K562 (cell line): ENCODE measurements around the gene PHC3. TPM values are rescaled to one million over a fixed set of nuclear protein-coding genes. Genes with fewer than 3 reads are reported as not detected.

Experiments used
- BDP1 ChIP-seq: IDR thresholded peaks from 3 replicates; pipeline ENCODE4 v1.6.1; 2011; ENCODE audit not compliant: insufficient read length, insufficient read depth
- ETV5 ChIP-seq: sonication (generic); formaldehyde crosslinking; IDR thresholded peaks from 2 replicates; pipeline ENCODE4 v1.4.0; 2020; ENCODE audit warnings: low read depth, mild to moderate bottlenecking, missing genetic modification reagents
- GMEB1 ChIP-seq: fragments of 250-450 bp; sonication (Bioruptor Pico); IDR thresholded peaks from 2 replicates; pipeline ENCODE4 v1.4.0; 2020; ENCODE audit warnings: mild to moderate bottlenecking
- GTF2F1 ChIP-seq: IDR thresholded peaks from 2 replicates; pipeline ENCODE4 v1.6.1; 2011; ENCODE audit warnings: low read depth, low read length, improper control_type of control experiment
- HBP1 ChIP-seq: fragments of 450-650 bp; formaldehyde crosslinking; IDR thresholded peaks from 2 replicates; pipeline ENCODE4 v1.4.0; 2022; ENCODE audit warnings: missing genetic modification characterization
- HMGN3 ChIP-seq: IDR thresholded peaks from 2 replicates; pipeline ENCODE4 v1.6.1; 2011; ENCODE audit warnings: borderline replicate concordance, low read depth, mild to moderate bottlenecking, mixed read lengths, low read length; ENCODE audit not compliant: insufficient read length; ENCODE audit errors: extremely low read depth
- HNRNPUL1 ChIP-seq: fragments of 200-400 bp; formaldehyde crosslinking; IDR thresholded peaks from 2 replicates; pipeline ENCODE4 v1.6.1; 2017; ENCODE audit warnings: low read length
- KAT7 ChIP-seq: sonication (generic); formaldehyde crosslinking; IDR thresholded peaks from 2 replicates; pipeline ENCODE4 v1.8.0; 2022; ENCODE audit warnings: missing genetic modification reagents, mild to moderate bottlenecking, borderline replicate concordance
- LEF1 ChIP-seq: fragments of 450-650 bp; IDR thresholded peaks from 2 replicates; pipeline ENCODE4 v1.6.1; 2016; ENCODE audit warnings: mild to moderate bottlenecking
- MBD2 ChIP-seq: sonication (generic); IDR thresholded peaks from 2 replicates; pipeline ENCODE4 v1.6.1; 2016; ENCODE audit warnings: low read depth, borderline replicate concordance
- MTA1 ChIP-seq: fragments of 450-650 bp; IDR thresholded peaks from 2 replicates; pipeline ENCODE4 v1.6.1; 2017; ENCODE audit warnings: borderline replicate concordance
- NEUROD1 ChIP-seq: fragments of 150-350 bp; IDR thresholded peaks from 2 replicates; pipeline ENCODE4 v1.6.1; 2014; ENCODE audit warnings: borderline replicate concordance, low read length, low read depth; ENCODE audit not compliant: partially characterized antibody
- SOX6 ChIP-seq: fragments of 450-650 bp; IDR thresholded peaks from 2 replicates; pipeline ENCODE4 v1.6.1; 2014; ENCODE audit warnings: mild to moderate bottlenecking
- SUPT5H ChIP-seq: fragments of 450-650 bp; IDR thresholded peaks from 2 replicates; pipeline ENCODE4 v1.6.1; 2016
- ZNF766 ChIP-seq: fragments of 200-800 bp; sonication (Bioruptor generic); conservative IDR thresholded peaks from 2 replicates; pipeline ENCODE4 v1.6.1; 2016; ENCODE audit warnings: missing genetic modification characterization, missing compliant biosample characterization
- ZZZ3 ChIP-seq: fragments of 450-650 bp; IDR thresholded peaks from 2 replicates; pipeline ENCODE4 v1.6.1; 2016; ENCODE audit warnings: antibody characterized with exemption, mild to moderate bottlenecking, moderate library complexity
- polyA plus RNA-seq, 8 experiments: library from polyadenylated mRNA; depleted of rRNA in 4 of 8; stranded (reverse) in 5 of 8; unstranded in 3 of 8; fragments of >200 nt; fragmentation: Nextera tagmentation in 2 of 8; fragmentation: Illumina TruSeq in 1 of 8; extraction: Ambion mirVana in 2 of 8; extraction: Trizol in 1 of 8; gene quantifications; 2 replicates each; pipeline versions ENCODE4 v1.2.1 to v1.2.3, GENCODE V29; 2011 to 2014; ENCODE audit warnings: inconsistent platforms in 1 of 8, missing spikeins in 1 of 8
- total RNA-seq, 7 experiments: library from RNA; depleted of rRNA in 6 of 7; stranded (reverse); fragments of >200 nt in 6 of 7; fragmentation: Illumina TruSeq in 2 of 7; extraction: Trizol in 2 of 7; gene quantifications; 2 replicates each; pipeline versions ENCODE4 v1.2.1 to v1.2.3, GENCODE V29; 2011 to 2021; ENCODE audit warnings: low replicate concordance in 1 of 7
- TF ChIP-seq, protein P1 (sequence below): fragments of 250-450 bp; sonication (Bioruptor Pico); IDR thresholded peaks from 2 replicates; pipeline ENCODE4 v1.8.0; 2022; ENCODE audit warnings: moderate library complexity, mild to moderate bottlenecking, inconsistent platforms
- TF ChIP-seq, protein P2 (sequence below): fragments of 450-650 bp; IDR thresholded peaks from 2 replicates; pipeline ENCODE4 v1.6.1; 2014; ENCODE audit warnings: low read depth, mild to moderate bottlenecking, moderate library complexity, borderline replicate concordance
- TF ChIP-seq, protein P3 (sequence below): fragments of 450-650 bp; IDR thresholded peaks from 2 replicates; pipeline ENCODE4 v1.6.1; 2016; ENCODE audit warnings: borderline replicate concordance

Gene PHC3
- total and polyA plus RNA-seq, 9 of the 15 experiments (the other 6 are each of a cell fraction or from before 2014, with no cell fraction given), result 3.1 to 21.6 (median 10.5) TPM

DNA sequence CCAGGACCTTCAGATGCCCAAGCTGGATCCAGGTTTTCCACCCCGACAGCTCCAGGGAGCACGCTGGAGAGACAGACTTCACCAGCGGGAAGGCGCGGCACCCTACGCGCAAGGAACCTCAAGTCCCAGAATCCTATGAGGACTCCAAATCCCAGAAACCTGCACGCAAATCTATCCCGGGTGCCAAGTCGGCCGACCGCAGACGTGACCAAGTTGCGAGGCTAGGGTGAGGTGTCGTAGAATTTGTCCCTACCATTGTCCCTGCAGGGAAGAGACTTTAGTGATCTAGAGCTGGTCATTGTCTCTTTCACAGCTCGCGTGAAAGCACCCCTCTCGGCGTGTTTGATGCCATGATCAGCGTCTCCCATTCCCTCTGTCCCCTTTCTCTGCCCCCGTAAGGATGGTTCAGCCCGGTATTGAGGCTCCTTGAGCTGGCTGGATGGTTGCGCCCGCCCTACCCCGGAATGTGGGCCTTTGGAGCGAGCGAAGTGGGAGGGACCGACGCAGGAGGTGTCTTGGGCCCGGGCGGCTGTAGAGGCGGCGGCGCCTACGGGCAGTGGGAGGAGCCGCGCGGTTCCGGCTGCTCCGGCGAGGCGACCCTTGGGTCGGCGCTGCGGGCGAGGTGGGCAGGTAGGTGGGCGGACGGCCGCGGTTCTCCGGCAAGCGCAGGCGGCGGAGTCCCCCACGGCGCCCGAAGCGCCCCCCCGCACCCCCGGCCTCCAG is 40.6 kb upstream of the PHC3 start, which contains the start of gene PRKCI (continued):
- peak; percentile 76 for TF ChIP-seq NEUROD1
- TF ChIP-seq HMGN3, result peak; percentile 76
- TF ChIP-seq SUPT5H, result peak; percentile 63
- TF ChIP-seq, protein P1, sequence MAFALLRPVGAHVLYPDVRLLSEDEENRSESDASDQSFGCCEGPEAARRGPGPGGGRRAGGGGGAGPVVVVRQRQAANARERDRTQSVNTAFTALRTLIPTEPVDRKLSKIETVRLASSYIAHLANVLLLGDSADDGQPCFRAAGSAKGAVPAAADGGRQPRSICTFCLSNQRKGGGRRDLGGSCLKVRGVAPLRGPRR (CRISPR knock-in tag), result no peak
- TF ChIP-seq LEF1, result peak; percentile 65
- peak; percentile 41; the same call in 1 of the 2 replicates for TF ChIP-seq GMEB1 (CRISPR knock-in tag)
- 0 out of 2 replicates have a peak, but pooled peaks have one; percentile 17 for TF ChIP-seq HBP1
- TF ChIP-seq MTA1, result peak; percentile 62; the same call in 1 of the 2 replicates
- TF ChIP-seq HNRNPUL1, result no peak
- TF ChIP-seq KAT7, result 0 out of 2 replicates have a peak, but pooled peaks have one; percentile 8
- TF ChIP-seq ETV5 (CRISPR knock-in tag), result peak; percentile 59; the same call in 1 of the 2 replicates
- TF ChIP-seq BDP1, result no peak
- TF ChIP-seq, protein P2, sequence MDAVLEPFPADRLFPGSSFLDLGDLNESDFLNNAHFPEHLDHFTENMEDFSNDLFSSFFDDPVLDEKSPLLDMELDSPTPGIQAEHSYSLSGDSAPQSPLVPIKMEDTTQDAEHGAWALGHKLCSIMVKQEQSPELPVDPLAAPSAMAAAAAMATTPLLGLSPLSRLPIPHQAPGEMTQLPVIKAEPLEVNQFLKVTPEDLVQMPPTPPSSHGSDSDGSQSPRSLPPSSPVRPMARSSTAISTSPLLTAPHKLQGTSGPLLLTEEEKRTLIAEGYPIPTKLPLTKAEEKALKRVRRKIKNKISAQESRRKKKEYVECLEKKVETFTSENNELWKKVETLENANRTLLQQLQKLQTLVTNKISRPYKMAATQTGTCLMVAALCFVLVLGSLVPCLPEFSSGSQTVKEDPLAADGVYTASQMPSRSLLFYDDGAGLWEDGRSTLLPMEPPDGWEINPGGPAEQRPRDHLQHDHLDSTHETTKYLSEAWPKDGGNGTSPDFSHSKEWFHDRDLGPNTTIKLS, result peak; percentile 96
- peak; percentile 85 for TF ChIP-seq ZNF766
- peak; percentile 100 for TF ChIP-seq MBD2
- TF ChIP-seq, protein P3, sequence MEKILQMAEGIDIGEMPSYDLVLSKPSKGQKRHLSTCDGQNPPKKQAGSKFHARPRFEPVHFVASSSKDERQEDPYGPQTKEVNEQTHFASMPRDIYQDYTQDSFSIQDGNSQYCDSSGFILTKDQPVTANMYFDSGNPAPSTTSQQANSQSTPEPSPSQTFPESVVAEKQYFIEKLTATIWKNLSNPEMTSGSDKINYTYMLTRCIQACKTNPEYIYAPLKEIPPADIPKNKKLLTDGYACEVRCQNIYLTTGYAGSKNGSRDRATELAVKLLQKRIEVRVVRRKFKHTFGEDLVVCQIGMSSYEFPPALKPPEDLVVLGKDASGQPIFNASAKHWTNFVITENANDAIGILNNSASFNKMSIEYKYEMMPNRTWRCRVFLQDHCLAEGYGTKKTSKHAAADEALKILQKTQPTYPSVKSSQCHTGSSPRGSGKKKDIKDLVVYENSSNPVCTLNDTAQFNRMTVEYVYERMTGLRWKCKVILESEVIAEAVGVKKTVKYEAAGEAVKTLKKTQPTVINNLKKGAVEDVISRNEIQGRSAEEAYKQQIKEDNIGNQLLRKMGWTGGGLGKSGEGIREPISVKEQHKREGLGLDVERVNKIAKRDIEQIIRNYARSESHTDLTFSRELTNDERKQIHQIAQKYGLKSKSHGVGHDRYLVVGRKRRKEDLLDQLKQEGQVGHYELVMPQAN, result no peak
- TF ChIP-seq SOX6, result no peak
- 0 out of 2 replicates have a peak, but pooled peaks have one; percentile 34 for TF ChIP-seq GTF2F1
- TF ChIP-seq ZZZ3, result no peak
